Measurements from ENCODE around the gene CATSPERB.

- TF ChIP-seq CTCF (IDR thresholded peaks at IDR 0.05; ENCODE audit: extremely low read depth in 1 of 2, insufficient read depth in 1 of 2, low read depth in 1 of 2, low read length in 2 of 2) (no peak), EZH2 (IDR thresholded peaks at IDR 0.05; ENCODE audit: borderline replicate concordance, low read depth, low read length, severe bottlenecking) (no peak)
Measured at GRCh38 chr14:91722386-91722785, 9.5 kb downstream of the CATSPERB start.

Measured in endothelial cell of umbilical vein (primary cell).